Body of pancreas (tissue), 4 donors: ENCODE results near the gene ING3.

Experiments
- CTCF ChIP-seq, 7 experiments: fragments of 450-650 bp in 4 of 7; fragments of 200-600 bp in 3 of 7; sonication (generic) in 3 of 7; IDR thresholded peaks; one replicate each; pipeline ENCODE4 v1.5.1; 2016 to 2019; ENCODE audit warnings: antibody characterized with exemption in 7 of 7
- POLR2A ChIP-seq, 3 donors: fragments of 450-650 bp; IDR thresholded peaks; one replicate each; pipeline ENCODE4 v1.6.1; 2016; ENCODE audit warnings: antibody characterized with exemption in 3 of 3, mild to moderate bottlenecking in 2 of 3

- TF ChIP-seq CTCF (IDR thresholded peaks at IDR 0.05) (no peak), POLR2A (IDR thresholded peaks at IDR 0.05) (no peak)
Measured at GRCh38 chr7:121001234-121001906, 50.8 kb downstream of the ING3 start.
